ENCODE measurements around the gene CST6.

The CST6 gene, protein sequence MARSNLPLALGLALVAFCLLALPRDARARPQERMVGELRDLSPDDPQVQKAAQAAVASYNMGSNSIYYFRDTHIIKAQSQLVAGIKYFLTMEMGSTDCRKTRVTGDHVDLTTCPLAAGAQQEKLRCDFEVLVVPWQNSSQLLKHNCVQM

DNA sequence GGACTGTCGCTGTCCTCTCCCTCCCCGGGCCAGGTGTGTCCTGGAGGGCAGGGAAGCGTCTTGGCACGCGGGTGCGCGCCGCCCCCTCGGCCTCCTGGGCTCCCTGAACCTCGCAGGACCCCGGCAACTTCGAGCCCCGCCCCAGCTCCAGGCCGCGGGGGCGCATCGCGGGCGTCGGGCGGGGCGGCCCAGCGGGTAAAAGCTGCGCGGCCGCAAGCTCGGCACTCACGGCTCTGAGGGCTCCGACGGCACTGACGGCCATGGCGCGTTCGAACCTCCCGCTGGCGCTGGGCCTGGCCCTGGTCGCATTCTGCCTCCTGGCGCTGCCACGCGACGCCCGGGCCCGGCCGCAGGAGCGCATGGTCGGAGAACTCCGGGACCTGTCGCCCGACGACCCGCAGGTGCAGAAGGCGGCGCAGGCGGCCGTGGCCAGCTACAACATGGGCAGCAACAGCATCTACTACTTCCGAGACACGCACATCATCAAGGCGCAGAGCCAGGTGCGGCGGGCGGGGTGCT is at the start of gene CST6:
TSS of gene CST6 (plus strand) at position 224 of the 519 bp plus-strand sequence. CDS start at position 261, 37 bp downstream.
- no peak for DNase-seq

DNA sequence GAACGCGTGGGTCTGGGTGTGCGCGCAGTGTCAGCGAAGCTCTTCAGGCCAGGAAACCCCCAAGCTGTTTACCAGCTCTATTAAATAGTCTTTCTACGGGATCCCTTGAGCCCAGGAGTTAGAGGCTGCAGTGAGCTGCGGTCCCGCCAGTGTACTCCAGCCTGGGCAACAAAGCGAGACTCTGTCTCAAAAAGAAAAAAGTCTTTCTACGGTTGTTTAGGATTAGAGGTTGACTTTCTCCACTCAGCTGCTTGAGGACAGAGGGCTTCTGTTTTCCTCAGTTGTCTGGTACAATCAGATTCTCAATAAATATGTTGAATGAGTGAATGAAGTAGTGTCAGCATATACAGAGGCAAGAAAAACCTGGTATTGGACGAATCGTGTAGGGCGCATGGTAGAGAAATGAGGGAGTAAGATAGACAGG is 49.7 kb upstream of the CST6 start:
- DNase-seq = no peak

DNA sequence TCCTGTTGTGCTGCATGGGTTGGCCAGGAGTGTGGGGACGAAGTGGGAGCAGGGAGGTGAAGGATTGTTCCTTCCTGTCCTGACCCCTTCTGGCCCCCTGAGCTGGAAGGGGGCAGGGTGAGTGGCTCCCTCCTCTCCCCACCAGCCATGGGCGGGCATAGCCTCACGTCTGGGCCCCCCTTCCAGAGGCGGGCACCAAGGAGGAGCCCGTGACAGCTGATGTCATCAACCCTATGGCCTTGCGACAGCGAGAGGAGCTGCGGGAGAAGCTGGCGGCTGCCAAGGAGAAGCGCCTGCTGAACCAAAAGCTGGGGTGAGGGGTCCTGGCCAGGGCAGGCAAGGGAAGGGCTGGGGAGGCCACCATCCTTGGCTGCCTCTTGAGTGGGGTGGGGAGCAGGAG is 46.9 kb upstream of the CST6 start:
- no peak for DNase-seq

DNA sequence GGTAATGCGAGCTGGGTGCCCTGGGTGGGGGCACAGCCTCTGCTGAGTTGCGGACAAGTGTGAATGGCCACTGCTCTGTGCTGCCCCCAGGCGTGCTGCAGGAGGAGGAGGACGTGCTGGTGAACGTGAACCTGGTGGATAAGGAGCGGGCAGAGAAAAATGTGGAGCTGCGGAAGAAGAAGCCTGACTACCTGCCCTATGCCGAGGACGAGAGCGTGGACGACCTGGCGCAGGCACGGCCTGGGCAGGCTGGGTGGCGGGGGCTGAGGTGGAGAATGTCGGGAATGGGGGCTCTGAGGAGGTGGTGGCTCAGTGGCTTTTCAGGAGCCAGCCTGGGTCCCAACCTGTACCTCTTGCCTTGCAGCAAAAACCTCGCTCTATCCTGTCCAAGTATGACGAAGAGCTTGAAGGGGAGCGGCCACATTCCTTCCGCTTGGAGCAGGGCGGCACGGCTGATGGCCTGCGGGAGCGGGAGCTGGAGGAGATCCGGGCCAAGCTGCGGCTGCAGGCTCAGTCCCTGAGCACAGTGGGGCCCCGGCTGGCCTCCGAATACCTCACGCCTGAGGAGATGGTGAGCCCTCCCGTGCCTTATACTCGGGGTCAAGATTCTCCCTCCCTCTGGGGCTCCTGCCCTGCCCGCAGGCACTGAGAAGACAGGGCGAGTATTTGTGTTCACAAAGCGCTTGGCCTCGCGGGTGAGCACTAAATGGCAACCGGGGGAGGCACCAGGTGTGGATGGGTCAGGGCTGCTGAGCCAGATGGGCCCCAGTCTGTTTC is 45.6 kb upstream of the CST6 start:
- no peak for DNase-seq

DNA sequence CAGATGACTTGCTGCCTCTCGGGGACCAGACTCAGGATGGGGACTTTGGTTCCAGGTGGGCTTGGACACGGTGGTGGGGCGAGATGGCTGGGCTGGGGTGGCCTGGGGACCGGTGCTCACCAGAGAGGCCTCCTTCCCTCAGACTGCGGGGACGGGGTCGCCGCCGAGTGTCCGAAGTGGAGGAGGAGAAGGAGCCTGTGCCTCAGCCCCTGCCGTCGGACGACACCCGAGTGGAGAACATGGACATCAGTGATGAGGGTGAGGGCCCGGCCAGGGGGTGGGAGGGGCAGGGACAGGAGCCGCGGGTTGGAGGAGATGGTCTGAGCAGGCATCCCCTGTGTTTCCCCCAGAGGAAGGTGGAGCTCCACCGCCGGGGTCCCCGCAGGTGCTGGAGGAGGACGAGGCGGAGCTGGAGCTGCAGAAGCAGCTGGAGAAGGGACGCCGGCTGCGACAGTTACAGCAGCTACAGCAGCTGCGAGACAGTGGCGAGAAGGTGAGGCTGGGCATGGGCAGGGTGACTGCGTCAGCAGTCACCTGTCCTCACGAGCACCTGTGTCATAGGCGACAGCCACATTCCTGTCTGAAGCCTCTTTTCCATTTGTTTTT is 44.4 kb upstream of the CST6 start:
- no peak for DNase-seq

DNA sequence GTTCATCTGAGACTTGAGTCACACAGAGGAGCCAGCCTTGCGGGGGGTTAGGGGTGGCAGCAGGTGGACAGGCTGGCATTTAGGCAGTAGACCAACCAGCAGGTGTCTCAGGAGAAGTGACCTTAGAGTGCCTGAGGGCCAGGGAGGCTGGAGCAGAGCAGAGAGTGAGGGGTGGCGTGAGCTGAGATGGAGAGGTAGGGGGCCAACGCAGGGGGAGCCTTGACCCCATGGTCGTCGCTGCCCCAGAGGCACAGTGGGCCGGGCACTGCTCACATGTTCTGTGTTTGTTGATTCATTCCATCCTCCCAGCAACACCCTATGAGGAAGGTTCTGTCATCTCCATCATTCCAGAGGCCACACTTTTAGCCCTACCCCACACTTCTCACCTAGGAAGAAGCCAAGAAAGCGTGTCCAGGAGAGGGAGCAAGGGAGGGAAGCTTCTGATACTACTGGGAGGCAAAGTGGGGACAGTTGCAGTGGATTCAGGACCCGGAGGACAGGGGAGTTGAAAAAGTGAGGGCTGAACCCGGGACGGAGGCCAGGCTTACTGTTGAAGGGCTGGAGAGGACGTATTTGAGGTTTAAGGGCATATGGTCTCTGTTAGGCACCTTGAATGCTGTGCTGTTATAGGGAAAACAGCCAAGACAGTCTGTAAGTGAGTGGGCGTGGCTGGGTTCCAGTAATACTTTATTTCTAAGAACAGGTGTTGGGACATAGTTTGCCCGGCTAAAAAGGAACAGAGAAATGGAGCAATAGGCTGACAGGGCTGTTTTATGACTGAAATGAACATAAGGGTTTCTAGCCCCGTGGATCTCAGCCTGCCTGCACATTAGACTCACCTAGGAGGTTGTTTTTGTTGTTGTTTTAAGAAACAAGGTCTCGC is 43.0 kb upstream of the CST6 start:
- DNase-seq = no peak

DNA sequence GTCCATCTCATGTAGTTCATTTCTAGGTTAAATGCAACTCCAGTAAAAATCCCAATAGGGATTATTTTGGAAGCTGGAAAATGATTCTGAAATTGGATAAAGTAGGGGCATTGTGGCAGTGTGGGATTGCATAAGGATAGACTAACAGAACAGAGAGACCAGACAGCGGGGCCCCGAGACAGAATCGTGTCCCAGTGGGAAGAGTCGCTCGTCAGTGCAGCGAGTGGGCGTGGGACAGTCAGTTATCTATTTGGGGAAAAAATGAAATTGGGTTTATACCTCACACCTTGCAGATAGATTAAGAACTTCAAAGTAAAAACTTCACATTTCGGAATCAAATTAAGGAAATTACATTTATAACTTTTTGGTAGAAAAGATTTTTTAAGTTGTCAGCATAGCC is 39.7 kb upstream of the CST6 start:
- DNase-seq = no peak

DNA sequence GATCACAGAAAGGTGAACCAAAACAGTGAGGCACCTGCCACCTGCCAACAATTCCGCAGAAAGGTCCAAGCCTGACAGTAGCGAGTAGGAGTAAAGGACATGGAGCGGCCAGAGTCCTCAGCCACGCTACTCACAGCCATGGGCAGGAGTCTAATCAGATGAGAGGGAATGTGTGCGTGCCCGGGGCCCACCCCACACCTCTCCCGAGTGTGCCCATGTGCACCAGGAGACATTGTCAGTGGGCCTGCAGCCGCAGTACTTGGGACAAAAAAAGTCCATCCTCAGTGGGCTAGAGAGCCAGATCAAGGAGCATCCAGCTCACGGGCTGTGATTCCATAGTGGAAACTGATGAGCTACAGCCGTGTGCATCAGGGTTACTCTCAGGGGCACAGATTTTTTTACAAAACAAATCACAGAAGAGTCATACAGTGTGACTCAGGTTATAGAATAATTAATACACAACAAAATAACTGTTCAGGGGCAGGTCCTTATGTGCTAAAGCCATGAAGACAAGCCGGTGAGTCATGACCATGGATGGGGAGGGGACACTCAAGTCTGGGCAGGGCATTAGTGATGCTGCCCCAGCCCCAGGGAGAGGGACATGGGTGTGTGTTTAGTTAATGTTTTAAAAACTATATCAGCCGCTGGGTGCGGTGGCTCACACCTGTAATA is 38.2 kb upstream of the CST6 start:
- DNase-seq = no peak

DNA sequence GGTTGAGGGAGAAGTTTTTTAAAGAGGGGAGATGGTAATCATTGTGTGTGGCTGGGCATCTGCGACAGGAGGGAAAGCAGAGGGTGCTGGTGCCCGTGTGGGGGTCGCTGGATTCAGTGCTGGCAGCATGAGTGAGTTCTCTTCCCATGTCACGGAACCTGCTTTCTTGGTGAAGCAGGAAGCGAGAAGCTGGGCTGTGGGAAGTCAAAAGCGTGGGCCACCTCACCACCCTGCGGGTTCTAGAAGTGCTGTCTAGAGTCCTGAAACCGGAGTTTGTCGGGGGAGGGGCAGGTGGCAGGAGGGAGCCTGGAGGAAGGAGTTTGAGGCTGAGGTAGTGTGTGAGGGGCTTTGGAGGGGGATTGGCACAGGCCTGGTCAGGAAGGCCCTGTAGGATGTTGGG is 36.0 kb upstream of the CST6 start:
- DNase-seq = no peak

DNA sequence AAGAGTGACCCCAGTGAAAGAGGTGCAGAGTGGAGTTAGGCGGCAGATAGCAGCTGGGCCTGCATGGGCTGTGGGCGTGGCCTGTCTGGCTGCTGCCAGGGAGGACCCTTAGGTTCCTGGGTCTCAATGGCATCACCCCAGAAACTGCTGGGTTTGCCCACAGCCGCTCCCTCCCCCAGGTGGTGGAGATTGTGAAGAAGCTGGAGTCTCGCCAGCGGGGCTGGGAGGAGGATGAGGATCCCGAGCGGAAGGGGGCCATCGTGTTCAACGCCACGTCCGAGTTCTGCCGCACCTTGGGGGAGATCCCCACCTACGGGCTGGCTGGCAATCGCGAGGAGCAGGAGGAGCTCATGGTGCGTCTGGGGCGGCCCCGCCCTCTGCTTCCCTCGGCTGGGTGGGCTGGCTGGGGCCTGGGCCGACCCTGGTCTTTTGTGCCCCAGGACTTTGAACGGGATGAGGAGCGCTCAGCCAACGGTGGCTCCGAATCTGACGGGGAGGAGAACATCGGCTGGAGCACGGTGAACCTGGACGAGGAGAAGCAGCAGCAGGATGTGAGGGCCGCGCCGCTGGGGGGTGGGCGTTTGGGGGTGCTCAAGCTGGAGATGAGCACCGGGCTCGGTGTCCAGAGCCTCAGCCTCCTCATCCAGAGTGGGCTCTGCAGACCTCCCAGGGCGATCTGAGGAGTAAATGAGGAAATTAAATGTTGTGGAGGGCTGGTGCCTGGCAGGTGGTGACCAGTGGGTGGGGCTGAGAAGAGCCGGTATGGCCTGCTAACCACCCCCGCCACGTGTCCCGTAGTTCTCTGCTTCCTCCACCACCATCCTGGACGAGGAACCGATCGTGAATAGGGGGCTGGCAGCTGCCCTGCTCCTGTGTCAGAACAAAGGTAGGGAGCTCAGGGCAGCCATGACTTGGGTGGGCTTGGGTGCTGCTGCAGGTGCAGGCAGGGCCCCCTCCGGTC is 35.3 kb upstream of the CST6 start:
- no peak for DNase-seq

DNA sequence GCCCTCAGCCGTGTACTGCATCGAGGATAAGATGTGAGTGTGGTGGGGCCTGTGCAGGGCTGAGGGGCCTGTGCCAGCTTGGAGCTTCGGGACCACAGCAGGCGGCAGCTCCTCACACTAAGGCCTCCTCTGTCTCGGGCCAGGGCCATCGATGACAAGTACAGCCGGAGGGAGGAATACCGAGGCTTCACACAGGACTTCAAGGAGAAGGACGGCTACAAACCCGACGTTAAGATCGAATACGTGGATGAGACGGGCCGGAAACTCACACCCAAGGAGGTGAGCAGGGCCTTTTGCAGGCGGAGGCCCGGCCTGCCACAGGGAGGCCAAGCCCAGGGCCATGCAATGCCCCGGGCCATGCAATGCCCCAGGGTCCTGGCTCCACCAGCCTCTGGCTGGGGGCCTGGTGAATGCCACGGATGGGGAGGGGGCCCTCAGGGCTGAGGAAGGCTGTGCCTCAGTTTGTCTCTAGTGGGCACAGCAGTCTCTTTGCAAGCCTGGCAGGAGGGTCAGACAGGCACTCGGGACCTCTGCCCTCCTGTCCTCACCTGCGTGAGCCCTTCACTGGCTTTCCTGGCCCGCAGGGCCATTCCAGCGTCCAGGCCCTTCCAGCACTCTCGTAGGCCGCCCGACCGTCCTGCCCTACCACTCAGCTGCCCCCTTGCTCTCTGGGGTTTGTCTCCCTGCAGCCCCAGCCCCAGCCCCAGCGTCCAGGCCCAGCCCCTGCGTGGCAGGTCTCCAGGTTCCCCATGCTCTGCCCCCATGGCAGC is 34.0 kb upstream of the CST6 start:
- DNase-seq = no peak

DNA sequence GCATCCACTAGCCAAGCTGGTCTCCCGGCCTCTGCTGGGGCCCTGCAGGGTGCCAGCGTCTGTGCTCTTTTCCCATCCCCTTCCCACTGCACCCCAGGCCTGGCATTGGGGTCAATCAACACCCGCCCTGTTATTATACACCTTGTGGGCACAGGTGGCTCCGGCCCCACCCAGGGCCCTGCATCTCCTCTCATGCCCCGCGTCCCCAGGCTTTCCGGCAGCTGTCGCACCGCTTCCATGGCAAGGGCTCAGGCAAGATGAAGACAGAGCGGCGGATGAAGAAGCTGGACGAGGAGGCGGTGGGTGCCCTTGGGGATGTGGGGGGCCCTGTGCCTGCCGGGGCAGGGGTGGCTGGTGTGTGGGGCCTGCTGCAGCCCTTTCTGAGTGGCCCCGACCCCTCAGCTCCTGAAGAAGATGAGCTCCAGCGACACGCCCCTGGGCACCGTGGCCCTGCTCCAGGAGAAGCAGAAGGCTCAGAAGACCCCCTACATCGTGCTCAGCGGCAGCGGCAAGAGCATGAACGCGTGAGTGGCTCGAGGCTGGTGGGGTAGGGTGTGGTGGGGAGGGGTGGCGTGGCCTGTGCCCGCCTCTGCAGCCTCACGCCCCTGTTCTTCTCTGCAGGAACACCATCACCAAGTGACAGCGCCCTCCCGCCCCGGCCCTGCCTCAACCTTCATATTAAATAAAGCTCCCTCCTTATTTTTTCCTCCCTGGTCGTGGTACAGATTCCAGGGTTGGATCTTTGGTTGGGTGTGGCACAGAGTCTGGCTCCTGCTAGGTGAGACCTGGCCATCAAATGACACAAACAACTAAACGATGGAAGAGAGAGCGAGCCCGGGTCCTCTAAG is 33.2 kb upstream of the CST6 start:
- DNase-seq = no peak

DNA sequence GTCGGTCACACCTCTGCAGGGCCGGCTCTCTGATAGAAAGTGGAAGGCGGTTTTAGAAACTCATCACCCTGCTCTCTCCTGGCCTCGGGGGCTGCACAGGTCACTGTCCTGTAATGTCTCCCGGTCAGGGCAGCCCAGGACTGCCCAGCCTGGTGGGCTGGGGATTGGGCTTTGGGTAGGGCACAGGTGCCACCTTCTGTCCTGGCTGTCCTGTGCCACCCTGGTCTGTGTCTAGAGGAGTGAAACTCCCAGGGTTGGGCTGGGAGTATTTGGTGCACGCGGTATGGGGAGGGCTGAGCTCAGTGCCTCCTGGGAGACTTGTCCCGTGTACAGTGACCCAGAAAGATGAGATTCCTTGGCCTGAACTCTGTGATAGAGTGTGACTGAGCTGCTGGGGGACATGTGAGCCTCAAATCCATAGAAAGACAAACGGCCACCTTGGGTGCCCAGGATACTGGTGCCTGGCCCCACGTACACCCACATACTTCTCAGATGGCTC is 32.5 kb upstream of the CST6 start:
- DNase-seq = no peak

DNA sequence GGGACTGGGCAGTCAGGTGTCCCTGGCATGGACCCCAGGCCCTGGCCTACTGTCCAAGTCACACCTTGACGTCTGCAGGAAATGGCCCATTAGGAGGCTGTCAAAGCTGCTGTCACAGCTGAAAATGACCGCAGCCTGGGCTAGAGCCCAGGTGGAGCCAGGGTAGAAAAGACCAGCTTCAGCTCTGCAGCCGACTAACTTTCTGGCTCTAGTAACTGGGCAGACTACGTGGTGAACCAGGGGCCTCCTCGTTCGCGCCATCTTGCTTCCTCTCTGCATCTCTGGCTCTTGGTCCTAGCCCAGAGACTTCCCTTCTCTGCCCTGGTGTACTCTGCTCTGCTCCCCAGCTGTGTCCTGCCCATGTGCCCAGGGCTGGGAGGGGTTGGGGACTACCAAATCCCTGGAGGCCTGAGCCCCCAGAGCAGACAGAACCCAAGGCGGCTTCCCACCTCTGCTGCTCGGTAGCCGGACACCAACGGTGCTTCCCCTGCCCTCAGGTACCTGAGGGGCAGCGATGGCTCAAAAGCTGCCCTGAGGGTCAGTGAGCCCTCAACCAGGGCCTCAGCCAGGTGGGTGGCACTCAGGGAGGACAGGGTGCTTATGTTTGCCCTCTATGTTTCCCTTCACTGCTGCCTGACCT is 30.6 kb upstream of the CST6 start:
- no peak for DNase-seq

DNA sequence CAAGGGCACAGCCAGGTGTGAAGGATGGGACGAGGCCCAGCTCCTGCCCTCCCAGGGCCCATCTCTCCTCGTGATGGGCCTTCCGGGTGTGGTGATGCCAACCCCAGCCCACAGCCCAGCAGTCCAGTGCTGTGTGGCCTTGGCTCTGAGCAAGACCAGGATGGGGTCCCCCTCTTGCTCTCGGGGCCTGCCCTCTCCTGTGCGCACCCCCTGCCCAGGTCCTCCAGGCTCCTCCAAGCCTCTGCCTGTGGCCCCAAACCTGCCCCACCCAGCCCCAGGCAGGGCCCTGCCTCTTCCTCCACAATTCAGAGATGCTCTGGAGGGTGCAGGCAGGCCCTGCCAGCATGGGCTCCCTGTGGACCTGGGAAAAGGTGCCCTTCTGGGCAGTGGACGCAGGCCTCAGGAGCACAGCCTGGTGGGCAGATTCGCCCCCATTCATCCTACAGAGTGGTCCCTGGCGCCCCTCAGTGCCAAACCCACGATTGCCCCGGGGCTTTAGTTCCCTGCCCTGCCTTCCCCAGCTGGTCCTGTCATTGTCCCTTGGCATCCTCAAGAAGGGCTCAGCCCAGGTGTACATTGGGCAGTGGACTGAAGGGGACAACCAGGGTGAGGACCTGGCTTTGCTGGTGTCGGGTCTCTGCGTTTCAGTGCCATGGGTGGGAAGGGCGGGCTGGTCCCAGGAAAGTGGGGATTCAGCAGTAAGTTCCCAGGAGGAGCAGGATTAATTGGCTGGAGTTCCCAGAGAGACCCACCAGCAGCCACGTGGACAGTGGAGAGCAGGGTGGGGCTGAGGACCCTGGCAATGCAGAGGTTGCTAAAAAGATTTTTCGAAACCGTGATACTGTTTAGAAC is 29.6 kb upstream of the CST6 start:
- no peak for DNase-seq

DNA sequence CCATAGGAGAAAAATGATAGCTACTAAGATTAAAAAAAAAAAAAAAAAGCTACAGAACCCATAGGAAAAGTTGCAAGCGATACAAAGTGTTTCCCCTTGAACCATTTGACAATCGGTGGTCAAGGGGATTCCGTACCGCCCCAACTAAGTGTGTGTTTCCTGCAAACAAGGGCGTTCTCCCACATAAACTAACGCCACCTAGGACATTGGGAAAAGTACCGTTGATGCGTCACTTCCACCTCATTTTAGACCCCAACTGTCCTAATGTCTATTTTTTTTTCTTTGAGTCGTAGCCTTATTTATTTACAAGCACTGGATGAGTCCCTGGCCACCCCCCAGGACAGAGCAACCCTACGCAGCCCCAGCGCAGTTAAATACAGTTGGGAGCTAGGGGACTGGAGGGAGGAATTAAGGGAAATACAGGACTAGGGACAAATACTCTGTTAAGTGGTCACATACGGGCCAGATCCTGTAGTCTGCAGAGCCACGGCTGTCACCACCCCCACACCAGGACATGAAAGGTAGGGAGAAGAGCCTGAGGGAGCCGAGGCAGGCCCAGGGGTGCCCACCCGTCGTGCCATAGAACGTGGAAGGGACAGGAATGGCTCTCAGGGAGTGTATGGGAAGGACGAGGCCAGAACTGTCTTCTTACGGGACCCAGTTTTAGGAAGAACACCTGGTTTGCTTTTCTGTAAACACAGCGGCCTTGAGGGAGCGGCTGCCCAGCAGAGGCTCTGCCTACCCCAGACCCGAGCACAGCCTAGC is 28.8 kb upstream of the CST6 start:
- DNase-seq = no peak

DNA sequence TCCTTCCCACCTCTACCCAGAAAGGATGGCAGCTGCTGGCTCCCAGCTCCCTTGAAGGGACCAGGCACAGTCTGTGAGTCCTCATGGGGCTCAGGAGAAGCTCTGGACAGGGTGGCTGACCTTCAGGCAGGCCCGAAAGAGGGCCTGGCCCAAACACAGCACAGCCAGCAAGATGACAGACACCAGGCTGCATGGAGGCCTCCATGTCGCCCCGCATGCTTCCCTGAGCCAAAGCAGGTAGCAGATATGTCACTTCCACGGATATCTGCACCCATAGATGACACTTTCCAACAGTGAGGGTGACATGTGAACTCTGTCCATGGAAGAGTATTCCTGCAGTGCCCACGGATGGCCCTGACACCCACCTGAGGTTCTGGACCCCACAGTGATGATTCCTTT is 28.2 kb upstream of the CST6 start:
- DNase-seq = no peak

All from stimulated activated CD4-positive, alpha-beta T cell treated with anti-CD3 and anti-CD28 coated beads, Interleukin-12 subunit alpha, Interleukin-12 subunit beta, amount 100 ng/mL, for 4 hours (primary cell).